ENCODE measurements around the gene WDR82. TPM values are rescaled to one million over a fixed set of nuclear protein-coding genes. Genes with fewer than 3 reads are reported as not detected.
A peak's percentile ranks its signal among the peaks of the same experiment; 100 is the strongest.

Gene WDR82
- total and polyA plus RNA-seq, 2 of the 8 experiments (the other 6 are each of a cell fraction or from before 2014, with no cell fraction given), result 33.5 to 82.7 TPM

GRCh38 chr3:52230889-52231499 is 47.5 kb downstream of the WDR82 start:
- 89% methylated on average over 16 of the region's 16 CpGs; no CpG with 5 or more reads in 1 of the 2 experiments for WGBS, 2 experiments (ENCODE audit: extremely low coverage in 1 of 2, insufficient coverage in 1 of 2, insufficient read length in 1 of 2, insufficient replicate concordance in 2 of 2, low coverage in 1 of 2, low lambda C conversion rate in 2 of 2, missing lambda C conversion rate in 1 of 2)
- Histone ChIP-seq H4K91ac (replicated peaks; ENCODE audit: insufficient read length, low read length) (no peak overlapping the region), H3K23me2 (ENCODE audit: low read depth, low read length) (no peaks in the 10 kb centered on the region), H3K27ac (ENCODE audit: low read depth, low read length) (no peak overlapping the region), H3K79me1 (ENCODE audit: low read depth, low read length) (peaks cover 6% of the 10 kb centered on the region), H4K20me1 (replicated peaks in 1 of 2; ENCODE audit: control insufficient read depth in 1 of 2, insufficient read depth in 2 of 2, low read length in 2 of 2) (peaks cover 10 to 13% of the 10 kb centered on the region in 2 experiments), H2BK120ac (replicated peaks; ENCODE audit: low read depth, low read length) (no peak overlapping the region), H3K14ac (ENCODE audit: insufficient read length) (no peak overlapping the region), H3K4ac (replicated peaks; ENCODE audit: insufficient read length, low read depth, low read length) (no peak overlapping the region), H3K4me2 (ENCODE audit: insufficient read depth in 1 of 2, low read depth in 2 of 2, low read length in 2 of 2) (no peak overlapping the region), H3K79me2 (ENCODE audit: control insufficient read depth in 1 of 2, insufficient read depth in 2 of 2, low read length in 2 of 2) (peaks cover 0 to 6% of the 10 kb centered on the region in 2 experiments; a peak in 1 of 4 replicates), H3K9me3 (ENCODE audit: insufficient read depth in 2 of 2, low read depth in 1 of 2, low read length in 1 of 2) (no peaks in the 10 kb centered on the region), H2BK15ac (ENCODE audit: low read length) (0 out of 2 replicates have a peak overlapping the region, but pooled peaks have one; percentile 29), H2AFZ (ENCODE audit: low read length) (no peak overlapping the region), H3K23ac (ENCODE audit: insufficient read length) (no peak overlapping the region), H4K8ac (ENCODE audit: extremely low read depth, insufficient read depth, low read length) (no peak overlapping the region), H2BK20ac (ENCODE audit: low read length) (no peak overlapping the region), H4K5ac (ENCODE audit: insufficient read length, low read depth, low read length) (no peak overlapping the region), H3K18ac (ENCODE audit: extremely low read depth, low read length) (no peak overlapping the region), H3K9ac (replicated peaks in 1 of 4; ENCODE audit: extremely low read depth in 1 of 4, low read depth in 3 of 4, low read length in 3 of 4) (no peak overlapping the region), H3K4me1 (replicated peaks in 1 of 4; ENCODE audit: control insufficient read depth in 3 of 4, insufficient read depth in 4 of 4, low read length in 3 of 4) (peaks cover 0 to 6% (median 1%) of the 10 kb centered on the region in 4 experiments; a peak in 4 of 7 replicates), H3K27me3 (replicated peaks in 1 of 4; ENCODE audit: control insufficient read depth in 3 of 4, extremely low read depth in 1 of 4, insufficient read depth in 3 of 4, low read length in 3 of 4) (no peaks in the 10 kb centered on the region), H3K56ac (replicated peaks; ENCODE audit: insufficient read length, low read depth, low read length) (no peak overlapping the region), H2AK5ac (ENCODE audit: low read depth, low read length) (no peak overlapping the region), H2BK5ac (ENCODE audit: low read depth, low read length) (no peak overlapping the region), H2BK12ac (ENCODE audit: low read depth, low read length) (no peak overlapping the region), H3K4me3 (ENCODE audit: extremely low read depth in 1 of 4, insufficient read depth in 2 of 4, low read depth in 3 of 4, low read length in 4 of 4) (no peak overlapping the region), H3K36me3 (ENCODE audit: control insufficient read depth in 2 of 4, insufficient read depth in 4 of 4, low read length in 3 of 4) (peaks cover 5 to 17% (median 11%) of the 10 kb centered on the region in 4 experiments; a peak in 5 of 8 replicates)
- FAIRE-seq, result no peak
- no peak for DNase-seq (ENCODE audit: low read depth in 1 of 2, low spot score in 2 of 2)
- ChIA-PET POLR2A (ENCODE audit: partially characterized antibody) (interaction anchor here (0.7 to 3.7 kb wide), 8 partner anchors 9 to 235 kb away, joined by 3 to 13 read pairs (median 7); partner anchors contain the start of genes PPM1M, RPL29 and WDR82), CTCF (ENCODE audit: partially characterized antibody) (interaction anchor here (0.6 to 14.4 kb wide), 42 partner anchors 13 to 985 kb away, joined by 3 to 336 read pairs (median 5); partner anchors contain the start of genes PPM1M, SEMA3G, TLR9 and WDR82)
- TF ChIP-seq, protein P1, sequence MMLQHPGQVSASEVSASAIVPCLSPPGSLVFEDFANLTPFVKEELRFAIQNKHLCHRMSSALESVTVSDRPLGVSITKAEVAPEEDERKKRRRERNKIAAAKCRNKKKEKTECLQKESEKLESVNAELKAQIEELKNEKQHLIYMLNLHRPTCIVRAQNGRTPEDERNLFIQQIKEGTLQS (IDR thresholded peaks at IDR 0.05; ENCODE audit: insufficient read depth, low read depth, low read length), result no peak
- TF ChIP-seq KDM5A (IDR thresholded peaks at IDR 0.05; ENCODE audit: low read length), result no peak
- TF ChIP-seq CHD2 (IDR thresholded peaks at IDR 0.05; ENCODE audit: low read length), result no peak
- TF ChIP-seq CEBPB (IDR thresholded peaks at IDR 0.05; ENCODE audit: low read depth, low read length), result no peak
- TF ChIP-seq CREB1 (IDR thresholded peaks at IDR 0.05), result no peak
- TF ChIP-seq HDAC2 (IDR thresholded peaks at IDR 0.05; ENCODE audit: borderline replicate concordance in 1 of 2, low read depth in 2 of 2, low read length in 2 of 2), result no peak
- no peak for TF ChIP-seq KDM4A (IDR thresholded peaks at IDR 0.05; ENCODE audit: low read depth, low read length, severe bottlenecking)
- TF ChIP-seq KDM1A (IDR thresholded peaks at IDR 0.05; ENCODE audit: borderline replicate concordance, low read length), result no peak
- TF ChIP-seq SAP30 (IDR thresholded peaks at IDR 0.05; ENCODE audit: insufficient read depth, insufficient replicate concordance, low read length), result no peak
- no peak for TF ChIP-seq POLR2A (IDR thresholded peaks at IDR 0.05; ENCODE audit: control extremely low read depth in 1 of 2, low read depth in 2 of 2, low read length in 2 of 2)
- TF ChIP-seq TBP (IDR thresholded peaks at IDR 0.05; ENCODE audit: low read depth, low read length), result no peak
- no peak for TF ChIP-seq MAFK (IDR thresholded peaks at IDR 0.05; ENCODE audit: low read depth, low read length)
